Osteoblast (primary cell): ENCODE measurements around the gene MAX. TPM values are rescaled to one million over a fixed set of nuclear protein-coding genes. Genes with fewer than 3 reads are reported as not detected.

Source experiments
- DNase-seq: peaks from one replicate; pipeline ENCODE4 v3.0.0; 2011; ENCODE audit warnings: low spot score, mixed read lengths; ENCODE audit not compliant: insufficient read length; ENCODE audit errors: missing footprints
- H2AFZ ChIP-seq: 2 replicates; pipeline ENCODE4 v1.6.0; 2011; ENCODE audit warnings: mild to moderate bottlenecking, low read length
- H3K27ac ChIP-seq: 2 replicates; pipeline ENCODE4 v1.5.1; 2011; ENCODE audit warnings: mild to moderate bottlenecking, low read depth, low read length, moderate library complexity
- H3K27me3 ChIP-seq: 2 replicates; pipeline ENCODE4 v1.6.0; 2012; ENCODE audit warnings: mild to moderate bottlenecking, control low read depth, inconsistent platforms, low read length, moderate library complexity; ENCODE audit not compliant: insufficient read depth
- H3K36me3 ChIP-seq: 2 replicates; pipeline ENCODE4 v1.5.1; 2011; ENCODE audit warnings: mild to moderate bottlenecking, low read length, control low read depth, moderate library complexity; ENCODE audit not compliant: insufficient read depth
- H3K4me1 ChIP-seq: 2 replicates; pipeline ENCODE4 v1.5.1; 2011; ENCODE audit warnings: mild to moderate bottlenecking, low read length, control low read depth, moderate library complexity; ENCODE audit not compliant: insufficient read depth
- H3K4me2 ChIP-seq: 2 replicates; pipeline ENCODE4 v1.6.0; 2011; ENCODE audit warnings: mild to moderate bottlenecking, low read length; ENCODE audit not compliant: insufficient read depth
- H3K4me3 ChIP-seq: fragments of 200-600 bp; sonication (generic); 3 replicates; pipeline ENCODE4 v1.5.1; 2012; ENCODE audit warnings: mild to moderate bottlenecking, low read length, inconsistent platforms; ENCODE audit not compliant: insufficient read depth
- H3K79me2 ChIP-seq: 2 replicates; pipeline ENCODE4 v1.6.0; 2012; ENCODE audit warnings: mild to moderate bottlenecking, low read length, control low read depth, inconsistent platforms; ENCODE audit not compliant: insufficient read depth
- H3K9me3 ChIP-seq: 2 replicates; pipeline ENCODE4 v1.5.1; 2011; ENCODE audit warnings: low read depth, low read length, control low read depth
- H4K20me1 ChIP-seq: 2 replicates; pipeline ENCODE4 v1.6.0; 2012; ENCODE audit warnings: mild to moderate bottlenecking, low read length, control low read depth; ENCODE audit not compliant: insufficient read depth
- total RNA-seq: library from RNA; depleted of rRNA; stranded (reverse); fragments of >200 nt; gene quantifications from 2 replicates; pipeline ENCODE4 v1.2.3, GENCODE V29; 2012
- TF ChIP-seq, protein P1 (sequence below): IDR thresholded peaks from 2 replicates; pipeline ENCODE4 v1.5.1; 2011; ENCODE audit warnings: mild to moderate bottlenecking, low read depth, low read length, moderate library complexity; ENCODE audit errors: extremely low read depth

The MAX gene
- total RNA-seq, 1 donor, result 66.6 TPM

DNA sequence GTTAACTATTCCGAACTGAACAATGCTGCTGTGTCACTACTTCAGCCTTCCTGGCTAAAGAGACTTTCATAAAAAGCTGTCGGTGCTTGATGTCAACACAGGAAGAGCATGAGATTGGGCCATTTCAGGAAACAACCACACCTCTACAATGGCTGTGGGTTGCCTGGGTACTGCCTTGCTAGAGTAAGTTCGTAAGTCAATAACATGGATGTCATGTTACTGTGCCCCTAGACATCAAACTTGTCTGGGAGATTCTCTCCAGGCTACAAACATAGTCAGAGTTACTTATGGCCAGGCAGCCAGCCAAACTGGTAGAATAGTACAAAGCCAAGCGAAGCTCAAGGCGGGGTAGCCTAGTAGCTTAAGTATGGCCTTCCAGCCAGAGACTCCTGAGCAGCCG, 23.1 kb downstream of the MAX start:
- Histone ChIP-seq H3K27me3 (no peaks in the 10 kb centered on the region), H4K20me1 (peaks cover 32% of the 10 kb centered on the region), H3K36me3 (peaks cover 90% of the 10 kb centered on the region)

DNA sequence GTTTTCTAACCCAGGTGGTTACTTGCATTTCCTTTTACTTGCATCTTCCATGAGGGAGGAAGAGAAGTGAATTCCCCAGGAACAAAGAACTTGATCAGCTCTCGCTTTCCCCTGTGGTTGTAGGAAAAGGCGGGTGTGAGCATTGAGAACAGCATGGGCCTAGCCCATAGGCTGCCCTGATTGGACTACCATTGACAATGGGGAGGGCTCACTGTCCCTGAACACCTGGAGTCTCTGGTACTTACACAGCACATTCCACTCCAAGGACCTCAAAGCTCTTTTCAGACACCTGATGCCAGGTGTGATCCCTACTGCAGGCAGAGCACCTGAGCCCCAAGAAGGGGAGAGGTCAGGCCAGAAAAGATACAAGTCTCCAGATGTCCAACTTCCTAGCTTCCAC, 25.0 kb downstream of the MAX start:
- TF ChIP-seq, protein P1, sequence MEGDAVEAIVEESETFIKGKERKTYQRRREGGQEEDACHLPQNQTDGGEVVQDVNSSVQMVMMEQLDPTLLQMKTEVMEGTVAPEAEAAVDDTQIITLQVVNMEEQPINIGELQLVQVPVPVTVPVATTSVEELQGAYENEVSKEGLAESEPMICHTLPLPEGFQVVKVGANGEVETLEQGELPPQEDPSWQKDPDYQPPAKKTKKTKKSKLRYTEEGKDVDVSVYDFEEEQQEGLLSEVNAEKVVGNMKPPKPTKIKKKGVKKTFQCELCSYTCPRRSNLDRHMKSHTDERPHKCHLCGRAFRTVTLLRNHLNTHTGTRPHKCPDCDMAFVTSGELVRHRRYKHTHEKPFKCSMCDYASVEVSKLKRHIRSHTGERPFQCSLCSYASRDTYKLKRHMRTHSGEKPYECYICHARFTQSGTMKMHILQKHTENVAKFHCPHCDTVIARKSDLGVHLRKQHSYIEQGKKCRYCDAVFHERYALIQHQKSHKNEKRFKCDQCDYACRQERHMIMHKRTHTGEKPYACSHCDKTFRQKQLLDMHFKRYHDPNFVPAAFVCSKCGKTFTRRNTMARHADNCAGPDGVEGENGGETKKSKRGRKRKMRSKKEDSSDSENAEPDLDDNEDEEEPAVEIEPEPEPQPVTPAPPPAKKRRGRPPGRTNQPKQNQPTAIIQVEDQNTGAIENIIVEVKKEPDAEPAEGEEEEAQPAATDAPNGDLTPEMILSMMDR, result no peak

More for the DNA sequence above, 23.1 kb downstream of the MAX start:
- no peaks in the 10 kb centered on the region for H3K9me3 ChIP-seq
- peaks cover 5% of the 10 kb centered on the region for H3K4me1 ChIP-seq
- no peak overlapping the region for H3K4me2 ChIP-seq
- H3K79me2 ChIP-seq, result peaks cover 77% of the 10 kb centered on the region
- TF ChIP-seq, protein P1, result no peak
- no peak for DNase-seq
- H3K27ac ChIP-seq, result no peak overlapping the region
- H2AFZ ChIP-seq, result no peak overlapping the region
- no peak overlapping the region for H3K4me3 ChIP-seq

DNA sequence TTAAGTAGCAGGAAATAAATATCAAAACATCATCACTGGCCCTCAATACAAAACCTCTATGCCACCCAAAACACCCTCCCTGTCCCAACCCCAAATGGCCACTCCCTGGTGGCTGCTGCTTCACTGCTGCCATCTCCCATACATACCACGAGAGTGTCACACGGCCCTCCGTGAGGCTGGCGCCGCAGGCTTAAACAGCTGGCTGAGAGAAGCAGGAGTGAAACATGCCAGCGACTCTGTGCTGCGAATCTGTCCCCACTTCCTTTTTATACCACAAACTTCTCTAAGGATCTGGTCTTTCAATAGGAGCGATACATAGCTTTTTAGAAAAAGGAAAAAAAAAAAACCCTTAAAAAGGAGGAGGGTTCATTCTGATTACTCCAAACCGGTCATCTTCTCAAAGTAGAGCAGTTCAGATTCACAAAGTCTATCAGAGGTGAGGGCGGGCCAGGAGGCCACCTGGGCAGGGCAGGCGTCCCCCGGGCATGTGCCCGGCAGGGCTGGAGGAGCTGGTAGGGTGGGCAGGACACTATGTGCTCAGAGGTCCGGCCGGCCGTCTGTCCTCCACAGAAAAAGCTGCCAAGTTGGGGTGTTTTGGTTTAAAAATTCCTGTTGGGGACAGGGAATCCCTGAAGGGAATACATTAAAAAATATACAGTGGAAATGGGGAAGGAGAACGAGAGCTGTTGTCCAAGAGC, 26.5 kb downstream of the MAX start:
- no peak overlapping the region for H2AFZ ChIP-seq
- peaks cover 69% of the 10 kb centered on the region for H3K36me3 ChIP-seq
- H3K27me3 ChIP-seq, result no peaks in the 10 kb centered on the region
- TF ChIP-seq, protein P1, result no peak
- no peak overlapping the region for H3K4me3 ChIP-seq
- H3K4me1 ChIP-seq, result no peaks in the 10 kb centered on the region
- no peak overlapping the region for H3K4me2 ChIP-seq
- H4K20me1 ChIP-seq, result peaks cover 38% of the 10 kb centered on the region
- no peak overlapping the region for H3K27ac ChIP-seq
- H3K9me3 ChIP-seq, result no peaks in the 10 kb centered on the region
- DNase-seq, result no peak
- H3K79me2 ChIP-seq, result peaks cover 52% of the 10 kb centered on the region

More for the DNA sequence above, 25.0 kb downstream of the MAX start:
- Histone ChIP-seq H3K4me1 (peaks cover 5% of the 10 kb centered on the region), H3K27ac (no peak overlapping the region), H3K4me3 (no peak overlapping the region), H3K27me3 (no peaks in the 10 kb centered on the region), H3K4me2 (no peak overlapping the region), H2AFZ (no peak overlapping the region), H3K79me2 (peaks cover 64% of the 10 kb centered on the region), H4K20me1 (peaks cover 36% of the 10 kb centered on the region), H3K9me3 (no peaks in the 10 kb centered on the region), H3K36me3 (peaks cover 79% of the 10 kb centered on the region)
- DNase-seq, result no peak

DNA sequence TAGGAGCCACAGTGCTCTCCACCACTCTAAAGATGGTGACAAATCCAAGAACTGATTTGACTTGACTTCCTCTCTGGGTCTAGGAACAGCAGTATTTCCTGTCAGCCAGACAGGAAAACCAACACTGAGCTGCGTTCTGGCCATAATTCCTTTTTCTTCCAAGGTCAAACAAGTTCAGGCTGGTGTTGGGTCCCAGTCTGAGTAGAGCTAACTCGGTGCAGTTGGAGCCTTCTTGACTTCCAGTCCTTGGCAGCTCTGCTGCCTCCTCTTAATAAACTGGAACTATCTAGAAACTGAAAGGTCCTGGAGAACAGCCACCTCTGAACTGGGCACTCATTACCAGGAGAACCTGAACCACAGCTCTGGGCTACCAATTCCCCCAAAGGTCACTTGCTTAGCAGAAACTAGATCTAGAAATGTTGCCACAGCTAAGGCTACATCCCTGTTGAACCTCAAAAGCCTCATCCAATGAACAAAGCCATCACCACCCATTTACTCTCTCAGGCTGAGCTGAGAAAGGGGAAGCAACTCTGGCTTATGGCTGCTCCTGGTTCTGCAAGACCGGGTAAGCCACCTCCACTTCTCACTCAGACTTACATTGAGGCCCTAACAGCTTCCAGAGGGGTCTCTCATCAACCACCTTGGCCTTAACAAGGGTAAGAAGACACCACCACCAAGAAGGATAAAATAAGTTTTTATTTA, 27.7 kb downstream of the MAX start:
- peaks cover 33% of the 10 kb centered on the region for H4K20me1 ChIP-seq
- peaks cover 60% of the 10 kb centered on the region for H3K36me3 ChIP-seq
- no peaks in the 10 kb centered on the region for H3K27me3 ChIP-seq
- H3K27ac ChIP-seq, result no peak overlapping the region
- no peaks in the 10 kb centered on the region for H3K9me3 ChIP-seq
- H3K4me2 ChIP-seq, result no peak overlapping the region
- DNase-seq, result no peak
- H3K4me3 ChIP-seq, result no peak overlapping the region
- peaks cover 41% of the 10 kb centered on the region for H3K79me2 ChIP-seq
- no peak overlapping the region for H2AFZ ChIP-seq
- TF ChIP-seq, protein P1, result no peak
- H3K4me1 ChIP-seq, result no peaks in the 10 kb centered on the region
